Ovary (tissue), 3 donors: Measurements from ENCODE around the gene STAT3.

ENCODE experiments used
- EP300 ChIP-seq: sonication (generic); formaldehyde crosslinking; IDR thresholded peaks from one replicate; pipeline ENCODE4 v1.6.1; 2017; ENCODE audit warnings: antibody characterized with exemption
- TF ChIP-seq, protein P1 (sequence below), 3 donors: fragments of 450-650 bp in 2 of 3; fragments of 200-600 bp in 1 of 3; IDR thresholded peaks; one replicate each; pipeline versions ENCODE4 v1.5.1 to v1.8.0; 2016 to 2022; ENCODE audit warnings: antibody characterized with exemption in 3 of 3, mild to moderate bottlenecking in 1 of 3
- donor health status: DM: no; HTN: no; CAD: no.

DNA sequence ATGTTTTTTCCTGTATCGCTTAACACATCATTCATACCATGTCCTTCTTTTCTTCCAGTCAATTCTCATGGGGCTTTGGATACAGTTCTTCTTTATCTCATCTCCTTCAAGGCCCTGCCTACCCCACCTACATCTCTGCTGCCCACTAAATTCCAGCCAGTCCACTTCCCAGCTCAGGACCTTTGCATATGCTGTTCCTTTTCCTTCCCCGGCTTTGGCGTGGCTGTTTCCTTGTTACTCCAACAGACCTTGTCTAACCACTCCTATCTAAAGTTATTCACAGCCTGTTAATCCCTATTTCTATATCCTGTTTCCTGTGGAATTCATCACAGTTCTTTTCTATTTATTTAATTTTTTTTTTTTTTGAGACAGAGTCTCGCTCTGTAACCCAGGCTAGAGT, 6.6 kb upstream of the STAT3 start:
- TF ChIP-seq, protein P1, sequence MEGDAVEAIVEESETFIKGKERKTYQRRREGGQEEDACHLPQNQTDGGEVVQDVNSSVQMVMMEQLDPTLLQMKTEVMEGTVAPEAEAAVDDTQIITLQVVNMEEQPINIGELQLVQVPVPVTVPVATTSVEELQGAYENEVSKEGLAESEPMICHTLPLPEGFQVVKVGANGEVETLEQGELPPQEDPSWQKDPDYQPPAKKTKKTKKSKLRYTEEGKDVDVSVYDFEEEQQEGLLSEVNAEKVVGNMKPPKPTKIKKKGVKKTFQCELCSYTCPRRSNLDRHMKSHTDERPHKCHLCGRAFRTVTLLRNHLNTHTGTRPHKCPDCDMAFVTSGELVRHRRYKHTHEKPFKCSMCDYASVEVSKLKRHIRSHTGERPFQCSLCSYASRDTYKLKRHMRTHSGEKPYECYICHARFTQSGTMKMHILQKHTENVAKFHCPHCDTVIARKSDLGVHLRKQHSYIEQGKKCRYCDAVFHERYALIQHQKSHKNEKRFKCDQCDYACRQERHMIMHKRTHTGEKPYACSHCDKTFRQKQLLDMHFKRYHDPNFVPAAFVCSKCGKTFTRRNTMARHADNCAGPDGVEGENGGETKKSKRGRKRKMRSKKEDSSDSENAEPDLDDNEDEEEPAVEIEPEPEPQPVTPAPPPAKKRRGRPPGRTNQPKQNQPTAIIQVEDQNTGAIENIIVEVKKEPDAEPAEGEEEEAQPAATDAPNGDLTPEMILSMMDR (IDR thresholded peaks at IDR 0.05), result no peak
- no peak for TF ChIP-seq EP300
